IMR-90 (cell line): ENCODE measurements around the gene C17orf100. TPM values are rescaled to one million over a fixed set of nuclear protein-coding genes. Genes with fewer than 3 reads are reported as not detected.

ENCODE experiments used
- ATAC-seq: fragments of 200-7000 bp; cut with Tn5 transposase; 2 replicates; pipeline ENCODE4 v1.9.1; 2020; ENCODE audit warnings: low read depth, mild to moderate bottlenecking, moderate library complexity
- BruUV-seq: library from RNA; stranded (reverse); fragments of 400-500 nt; replicated peaks from 2 replicates; lab custom pipeline; 2021; lab: Mats Ljungman, UMichigan
- CTCF ChIA-PET: fragments of 300-600 bp; formaldehyde crosslinking; extraction: SDS; loops from one replicate; lab custom pipeline; 2021; ENCODE audit warnings: antibody characterized with exemption; lab: Yijun Ruan, JAX
- POLR2A ChIA-PET: fragments of 300-600 bp; sonication (Branson Sonifier 250); formaldehyde crosslinking; loops from one replicate; lab custom pipeline; 2022; ENCODE audit warnings: antibody characterized with exemption; ENCODE audit not compliant: unreplicated experiment; lab: Charles Lee
- DNase-seq: peaks from one replicate; pipeline ENCODE4 v3.0.0; 2013
- H2AFZ ChIP-seq: replicated peaks from 2 replicates; pipeline ENCODE3; 2013; ENCODE audit warnings: low read length, mild to moderate bottlenecking; ENCODE audit not compliant: poor library complexity
- H2AK5ac ChIP-seq: 2 replicates; pipeline ENCODE4 v1.6.1; 2013; ENCODE audit warnings: low read depth, low read length, inconsistent platforms
- H2AK9ac ChIP-seq: replicated peaks from 2 replicates; pipeline ENCODE3; 2013; ENCODE audit warnings: mild to moderate bottlenecking, low read depth, low read length, moderate library complexity; ENCODE audit not compliant: poor library complexity
- H2BK120ac ChIP-seq: 2 replicates; pipeline ENCODE4 v1.6.1; 2013; ENCODE audit warnings: low read depth, low read length, inconsistent platforms
- H2BK15ac ChIP-seq: 3 replicates; pipeline ENCODE4 v1.6.1; 2013; ENCODE audit warnings: low read depth, low read length, inconsistent platforms
- H2BK20ac ChIP-seq: 2 replicates; pipeline ENCODE4 v1.6.1; 2013; ENCODE audit warnings: low read depth, mild to moderate bottlenecking, inconsistent platforms, low read length, moderate library complexity
- H2BK5ac ChIP-seq: 2 replicates; pipeline ENCODE4 v1.6.1; 2013; ENCODE audit warnings: mild to moderate bottlenecking, low read depth, low read length, inconsistent platforms; ENCODE audit not compliant: poor library complexity, severe bottlenecking
- H3K14ac ChIP-seq: replicated peaks from 2 replicates; pipeline ENCODE4 v1.6.1; 2013; ENCODE audit warnings: low read depth, low read length, inconsistent platforms
- H3K18ac ChIP-seq: 2 replicates; pipeline ENCODE4 v1.6.1; 2013; ENCODE audit warnings: low read depth, low read length, control low read depth
- H3K23ac ChIP-seq: 2 replicates; pipeline ENCODE4 v1.6.1; 2013; ENCODE audit warnings: low read depth, low read length, inconsistent platforms
- H3K27ac ChIP-seq: 2 replicates; pipeline ENCODE4 v1.5.1; 2013; ENCODE audit warnings: mild to moderate bottlenecking, control low read depth, low read length; ENCODE audit not compliant: insufficient read depth
- H3K27me3 ChIP-seq: 2 replicates; pipeline ENCODE4 v1.6.1; 2013; ENCODE audit warnings: low read length; ENCODE audit not compliant: control insufficient read depth, insufficient read depth
- H3K36me3 ChIP-seq: 2 replicates; pipeline ENCODE4 v1.6.1; 2013; ENCODE audit warnings: low read length, mixed read lengths; ENCODE audit not compliant: control insufficient read depth, insufficient read depth
- H3K4ac ChIP-seq: 2 replicates; pipeline ENCODE4 v1.6.1; 2013; ENCODE audit warnings: low read depth, low read length, inconsistent platforms
- H3K4me1 ChIP-seq: 2 replicates; pipeline ENCODE4 v1.6.1; 2013; ENCODE audit warnings: low read length, mixed read lengths; ENCODE audit not compliant: control insufficient read depth, insufficient read depth
- H3K4me2 ChIP-seq: 2 replicates; pipeline ENCODE4 v1.6.1; 2013; ENCODE audit warnings: low read depth, mild to moderate bottlenecking, control low read depth, low read length, moderate library complexity
- H3K4me3 ChIP-seq: 2 replicates; pipeline ENCODE4 v1.5.1; 2013; ENCODE audit warnings: low read depth, mild to moderate bottlenecking, control low read depth, low read length, moderate library complexity; ENCODE audit not compliant: insufficient read depth
- H3K56ac ChIP-seq: 2 replicates; pipeline ENCODE4 v1.6.1; 2013; ENCODE audit warnings: low read length, inconsistent platforms; ENCODE audit not compliant: insufficient read depth; ENCODE audit errors: extremely low read depth
- H3K79me1 ChIP-seq, 2 experiments: 2 replicates each; pipeline ENCODE4 v1.6.1; 2013; ENCODE audit warnings: low read length in 2 of 2, inconsistent platforms in 1 of 2, low read depth in 1 of 2
- H3K9ac ChIP-seq: 2 replicates; pipeline ENCODE4 v1.6.1; 2013; ENCODE audit warnings: low read depth, low read length, control low read depth
- H3K9me1 ChIP-seq: 2 replicates; pipeline ENCODE4 v1.6.1; 2013; ENCODE audit warnings: low read length, inconsistent platforms; ENCODE audit not compliant: insufficient read depth
- H3K9me3 ChIP-seq: 2 replicates; pipeline ENCODE4 v1.6.1; 2013; ENCODE audit warnings: low read length; ENCODE audit not compliant: control insufficient read depth, insufficient read depth
- H4K20me1 ChIP-seq: 2 replicates; pipeline ENCODE4 v1.6.1; 2013; ENCODE audit warnings: low read length, inconsistent platforms; ENCODE audit not compliant: insufficient read depth
- H4K5ac ChIP-seq: 2 replicates; pipeline ENCODE4 v1.6.1; 2013; ENCODE audit warnings: mild to moderate bottlenecking, low read depth, low read length, control low read depth
- H4K8ac ChIP-seq, 2 experiments: 2 replicates each; pipeline ENCODE4 v1.6.1; 2013; ENCODE audit warnings: low read depth in 2 of 2, low read length in 2 of 2, control low read depth in 1 of 2, inconsistent platforms in 1 of 2
- H4K91ac ChIP-seq: 2 replicates; pipeline ENCODE4 v1.6.1; 2013; ENCODE audit warnings: low read depth, low read length, inconsistent platforms; ENCODE audit not compliant: insufficient read depth
- BHLHE40 ChIP-seq: fragments of 150-350 bp; IDR thresholded peaks from 2 replicates; pipeline ENCODE4 v1.6.1; 2016; ENCODE audit warnings: mild to moderate bottlenecking, low read depth, low read length
- CEBPB ChIP-seq: IDR thresholded peaks from 2 replicates; pipeline ENCODE4 v1.6.1; 2012; ENCODE audit warnings: low read depth, low read length, improper control_type of control experiment
- CHD1 ChIP-seq: IDR thresholded peaks from 2 replicates; pipeline ENCODE4 v1.6.1; 2012; ENCODE audit warnings: low read depth, low read length, improper control_type of control experiment
- FOS ChIP-seq: fragments of 150-350 bp; IDR thresholded peaks from 2 replicates; pipeline ENCODE4 v1.6.1; 2016; ENCODE audit warnings: low read depth, low read length
- MAFK ChIP-seq: IDR thresholded peaks from 2 replicates; pipeline ENCODE4 v1.6.1; 2012; ENCODE audit warnings: low read depth, low read length, improper control_type of control experiment
- MAZ ChIP-seq: IDR thresholded peaks from 2 replicates; pipeline ENCODE4 v1.6.1; 2012; ENCODE audit warnings: low read depth, mild to moderate bottlenecking, low read length, improper control_type of control experiment, moderate library complexity, borderline replicate concordance
- MXI1 ChIP-seq: IDR thresholded peaks from 2 replicates; pipeline ENCODE4 v1.6.1; 2012; ENCODE audit warnings: low read depth, mild to moderate bottlenecking, low read length, moderate library complexity, borderline replicate concordance
- NFE2L2 ChIP-seq: fragments of 150-350 bp; IDR thresholded peaks from 2 replicates; pipeline ENCODE4 v1.6.1; 2016; ENCODE audit warnings: low read depth, mild to moderate bottlenecking, low read length
- POLR2A ChIP-seq: IDR thresholded peaks from 2 replicates; pipeline ENCODE4 v1.6.1; 2012; ENCODE audit warnings: mild to moderate bottlenecking, low read depth, low read length
- RAD21 ChIP-seq: IDR thresholded peaks from 2 replicates; pipeline ENCODE4 v1.6.1; 2012; ENCODE audit warnings: low read length, improper control_type of control experiment
- RCOR1 ChIP-seq: IDR thresholded peaks from 2 replicates; pipeline ENCODE4 v1.6.1; 2012; ENCODE audit warnings: mild to moderate bottlenecking, low read length, improper control_type of control experiment; ENCODE audit not compliant: insufficient replicate concordance
- RFX5 ChIP-seq: IDR thresholded peaks from 2 replicates; pipeline ENCODE4 v1.8.0; 2012; ENCODE audit warnings: low read depth, mild to moderate bottlenecking, low read length, moderate library complexity
- SMC3 ChIP-seq: fragments of 150-350 bp; IDR thresholded peaks from 2 replicates; pipeline ENCODE4 v1.6.1; 2016; ENCODE audit warnings: low read depth, mild to moderate bottlenecking, antibody characterized with exemption, low read length, moderate library complexity
- WGBS, 2 experiments: methylation state at CpG; one replicate each; pipeline versions ENCODE4 v1.1.5 to v1.1.7; 2013; ENCODE audit warnings: missing lambda C conversion rate in 2 of 2; ENCODE audit not compliant: insufficient read length in 1 of 2; ENCODE audit errors: extremely low coverage in 2 of 2; 5-methylcytosine and 5-hydroxymethylcytosine counted together
- dilution Hi-C: fragments of 300-500 bp; cut with HindIII; formaldehyde crosslinking; loops from one replicate; pipeline ENCODE4 v1.14.3; 2018; ENCODE audit warnings: low sequenced_read_pairs; ENCODE audit not compliant: unreplicated experiment
- in situ Hi-C: fragments of 300-500 bp; cut with MboI; formaldehyde crosslinking; loops from 3 replicates; pipeline ENCODE4 v1.14.3; 2019; ENCODE audit warnings: low sequenced_read_pairs, inconsistent platforms, mixed read lengths
- intact Hi-C: fragments of 100-400 bp; cut with micrococcal nuclease; formaldehyde crosslinking; loops from 2 replicates; pipeline ENCODE4 v1.10.0; 2022
- polyA plus RNA-seq, 3 experiments: library from polyadenylated mRNA; depleted of rRNA; stranded (reverse); fragments of >200 nt; gene quantifications; 2 replicates each; pipeline ENCODE4 v1.2.3, GENCODE V29; 2012; ENCODE audit warnings: low replicate concordance in 1 of 3
- total RNA-seq: library from RNA; depleted of rRNA; stranded (reverse); fragments of >200 nt; gene quantifications from 2 replicates; pipeline ENCODE4 v1.2.3, GENCODE V29; 2012
- TF ChIP-seq, protein P1 (sequence below): fragments of 150-350 bp; IDR thresholded peaks from 2 replicates; pipeline ENCODE4 v1.6.1; 2016; ENCODE audit warnings: low read depth, mild to moderate bottlenecking, low read length, moderate library complexity, borderline replicate concordance
- TF ChIP-seq, protein P2 (sequence below): conservative IDR thresholded peaks from 2 replicates; pipeline ENCODE4 v1.5.1; 2012; ENCODE audit warnings: mild to moderate bottlenecking, low read depth, low read length, improper control_type of control experiment
- TF ChIP-seq, protein P3 (sequence below): fragments of 150-350 bp; IDR thresholded peaks from 2 replicates; pipeline ENCODE4 v1.6.1; 2017; ENCODE audit warnings: mild to moderate bottlenecking, antibody characterized with exemption, low read length, low read depth

Gene C17orf100
- total and polyA plus RNA-seq, 2 of the 4 experiments (the other 2 are of a cell fraction) = 0.18 to 1.8 TPM

DNA sequence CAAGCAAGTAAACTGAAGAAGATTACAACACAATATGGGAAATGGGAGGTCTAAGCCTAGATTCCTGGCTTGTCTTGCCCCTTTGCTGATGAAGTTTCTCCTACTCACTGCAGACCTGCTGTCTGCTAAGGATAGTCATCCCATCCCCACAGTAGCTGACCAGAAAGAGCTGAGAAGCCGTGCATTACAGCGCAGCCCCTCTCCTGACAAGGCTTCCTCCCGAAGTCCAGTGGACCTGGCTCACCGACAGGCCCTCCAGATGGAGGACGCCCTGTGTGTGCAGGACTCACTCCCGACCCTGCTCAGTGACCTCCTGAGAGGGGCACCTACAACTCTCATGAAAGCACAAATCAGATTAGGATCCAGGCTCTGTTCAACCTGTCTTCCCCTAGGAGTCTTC lies 46.4 kb upstream of the C17orf100 start:
- H3K18ac ChIP-seq = no peak overlapping the region
- H3K9me1 ChIP-seq = no peaks in the 10 kb centered on the region; the same call in 1 of the 2 replicates
- H3K36me3 ChIP-seq = peaks cover 45% of the 10 kb centered on the region
- ATAC-seq = no peak
- WGBS, 2 experiments = 100% methylated on average over 5 of the region's 6 CpGs; no CpG with 5 or more reads in 1 of the 2 experiments
- BruUV-seq = no TSS peak
- no peaks in the 10 kb centered on the region for H4K20me1 ChIP-seq
- no peak for DNase-seq
- H3K14ac ChIP-seq = no peak overlapping the region
- peaks cover 16 to 29% of the 10 kb centered on the region in 2 experiments; a peak in 3 of 4 replicates for H3K79me1 ChIP-seq
- H3K27me3 ChIP-seq = no peaks in the 10 kb centered on the region
- H2BK15ac ChIP-seq = no peak overlapping the region
- no peak overlapping the region for H3K4me3 ChIP-seq
- POLR2A ChIA-PET = no interaction called here
- no peak overlapping the region for H3K27ac ChIP-seq
- H3K9me3 ChIP-seq = no peaks in the 10 kb centered on the region
- no peak overlapping the region for H2BK20ac ChIP-seq
- no peak overlapping the region for H4K8ac ChIP-seq
- H4K91ac ChIP-seq = no peak overlapping the region
- no peak overlapping the region for H3K4me2 ChIP-seq
- no peak overlapping the region for H2AK9ac ChIP-seq
- no peak overlapping the region for H3K9ac ChIP-seq
- no peak overlapping the region for H2AK5ac ChIP-seq
- no peak for TF ChIP-seq MAZ
- TF ChIP-seq MAFK = no peak
- TF ChIP-seq RFX5 = no peak
- no peak for TF ChIP-seq FOS
- TF ChIP-seq, protein P1, sequence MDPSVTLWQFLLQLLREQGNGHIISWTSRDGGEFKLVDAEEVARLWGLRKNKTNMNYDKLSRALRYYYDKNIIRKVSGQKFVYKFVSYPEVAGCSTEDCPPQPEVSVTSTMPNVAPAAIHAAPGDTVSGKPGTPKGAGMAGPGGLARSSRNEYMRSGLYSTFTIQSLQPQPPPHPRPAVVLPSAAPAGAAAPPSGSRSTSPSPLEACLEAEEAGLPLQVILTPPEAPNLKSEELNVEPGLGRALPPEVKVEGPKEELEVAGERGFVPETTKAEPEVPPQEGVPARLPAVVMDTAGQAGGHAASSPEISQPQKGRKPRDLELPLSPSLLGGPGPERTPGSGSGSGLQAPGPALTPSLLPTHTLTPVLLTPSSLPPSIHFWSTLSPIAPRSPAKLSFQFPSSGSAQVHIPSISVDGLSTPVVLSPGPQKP = no peak
- TF ChIP-seq NFE2L2 = no peak
- TF ChIP-seq, protein P2, sequence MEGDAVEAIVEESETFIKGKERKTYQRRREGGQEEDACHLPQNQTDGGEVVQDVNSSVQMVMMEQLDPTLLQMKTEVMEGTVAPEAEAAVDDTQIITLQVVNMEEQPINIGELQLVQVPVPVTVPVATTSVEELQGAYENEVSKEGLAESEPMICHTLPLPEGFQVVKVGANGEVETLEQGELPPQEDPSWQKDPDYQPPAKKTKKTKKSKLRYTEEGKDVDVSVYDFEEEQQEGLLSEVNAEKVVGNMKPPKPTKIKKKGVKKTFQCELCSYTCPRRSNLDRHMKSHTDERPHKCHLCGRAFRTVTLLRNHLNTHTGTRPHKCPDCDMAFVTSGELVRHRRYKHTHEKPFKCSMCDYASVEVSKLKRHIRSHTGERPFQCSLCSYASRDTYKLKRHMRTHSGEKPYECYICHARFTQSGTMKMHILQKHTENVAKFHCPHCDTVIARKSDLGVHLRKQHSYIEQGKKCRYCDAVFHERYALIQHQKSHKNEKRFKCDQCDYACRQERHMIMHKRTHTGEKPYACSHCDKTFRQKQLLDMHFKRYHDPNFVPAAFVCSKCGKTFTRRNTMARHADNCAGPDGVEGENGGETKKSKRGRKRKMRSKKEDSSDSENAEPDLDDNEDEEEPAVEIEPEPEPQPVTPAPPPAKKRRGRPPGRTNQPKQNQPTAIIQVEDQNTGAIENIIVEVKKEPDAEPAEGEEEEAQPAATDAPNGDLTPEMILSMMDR = no peak
- TF ChIP-seq SMC3 = no peak
- no peak for TF ChIP-seq MXI1
- TF ChIP-seq CEBPB = no peak
- no peak for TF ChIP-seq BHLHE40
- no peak for TF ChIP-seq RAD21
- TF ChIP-seq RCOR1 = no peak
- TF ChIP-seq, protein P3, sequence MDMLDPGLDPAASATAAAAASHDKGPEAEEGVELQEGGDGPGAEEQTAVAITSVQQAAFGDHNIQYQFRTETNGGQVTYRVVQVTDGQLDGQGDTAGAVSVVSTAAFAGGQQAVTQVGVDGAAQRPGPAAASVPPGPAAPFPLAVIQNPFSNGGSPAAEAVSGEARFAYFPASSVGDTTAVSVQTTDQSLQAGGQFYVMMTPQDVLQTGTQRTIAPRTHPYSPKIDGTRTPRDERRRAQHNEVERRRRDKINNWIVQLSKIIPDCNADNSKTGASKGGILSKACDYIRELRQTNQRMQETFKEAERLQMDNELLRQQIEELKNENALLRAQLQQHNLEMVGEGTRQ = no peak
- TF ChIP-seq POLR2A = no peak
- TF ChIP-seq CHD1 = no peak
- no peak overlapping the region for H2BK5ac ChIP-seq
- no peak overlapping the region for H2AFZ ChIP-seq
- H3K23ac ChIP-seq = no peak overlapping the region
- no peak overlapping the region for H2BK120ac ChIP-seq
- intact Hi-C loops (no loop called here), in situ Hi-C loops (no loop called here), dilution Hi-C loops (no loop called here)
- H3K56ac ChIP-seq = no peak overlapping the region
- H3K4ac ChIP-seq = no peak overlapping the region
- CTCF ChIA-PET = interaction anchor here (1.0 kb wide), 1 partner anchor 10 kb away, joined by 3 read pairs; no protein-coding TSS in a partner anchor
- no peak overlapping the region for H4K5ac ChIP-seq
- H3K4me1 ChIP-seq = no peaks in the 10 kb centered on the region; the same call in none of the 2 replicates
